Measurements from ENCODE around the gene ORC6. TPM values are rescaled to one million over a fixed set of nuclear protein-coding genes. Genes with fewer than 3 reads are reported as not detected.

ORC6 gene
- total and polyA plus RNA-seq, 4 donors = 1.4 to 5.6 (median 3.8) TPM

GRCh38 chr16:46731691-46732555, 42.5 kb downstream of the ORC6 start:
- Histone ChIP-seq H3K9me3 (ENCODE audit: control insufficient read depth in 4 of 4, insufficient read depth in 3 of 4, low read length in 3 of 4) (peaks cover 0 to 2% (median 0%) of the 10 kb centered on the region in 4 donors), H3K27me3 (ENCODE audit: control insufficient read depth in 3 of 3, insufficient read depth in 3 of 3, low read length in 2 of 3) (no peaks in the 10 kb centered on the region), H3K27ac (ENCODE audit: low read depth in 1 of 2, low read length in 1 of 2) (peak overlapping the region in 1 of 2 donors; percentile 47), H3K36me3 (ENCODE audit: control insufficient read depth in 4 of 4, insufficient read depth in 4 of 4, low read length in 4 of 4) (no peaks in the 10 kb centered on the region), H3K9ac (ENCODE audit: insufficient read depth in 1 of 2, low read length in 2 of 2) (no peak overlapping the region), H3K4me1 (ENCODE audit: control insufficient read depth in 5 of 5, insufficient read depth in 5 of 5, low read length in 5 of 5) (no peaks in the 10 kb centered on the region), H3K4me3 (no peak overlapping the region)
- ATAC-seq (ENCODE audit: insufficient read depth, low FRiP score) = no peak
- DNase-seq = peak in 2 of 3 donors; percentile 14 to 18
- TF ChIP-seq CTCF (IDR thresholded peaks at IDR 0.05; ENCODE audit: control extremely low read depth, extremely low read depth) = no peak
- 82 to 91% methylated on average over 23 of the region's 23 CpGs for WGBS, 2 donors

- no peak overlapping the region for H3K4me3 ChIP-seq
- DNase-seq (no peak), ATAC-seq (ENCODE audit: insufficient read depth, low FRiP score) (no peak)
- no peak overlapping the region for H3K9ac ChIP-seq (ENCODE audit: insufficient read depth in 1 of 2, low read length in 2 of 2)
- 84 to 86% methylated on average over 4 of the region's 4 CpGs for WGBS, 2 donors
- no peaks in the 10 kb centered on the region for H3K36me3 ChIP-seq (ENCODE audit: control insufficient read depth in 4 of 4, insufficient read depth in 4 of 4, low read length in 4 of 4)
- no peaks in the 10 kb centered on the region for H3K9me3 ChIP-seq (ENCODE audit: control insufficient read depth in 4 of 4, insufficient read depth in 3 of 4, low read length in 3 of 4)
- no peaks in the 10 kb centered on the region for H3K27me3 ChIP-seq (ENCODE audit: control insufficient read depth in 3 of 3, insufficient read depth in 3 of 3, low read length in 2 of 3)
- H3K27ac ChIP-seq (ENCODE audit: low read depth in 1 of 2, low read length in 1 of 2) = peak overlapping the region in 1 of 2 donors; percentile 14
- no peak for TF ChIP-seq CTCF (IDR thresholded peaks at IDR 0.05; ENCODE audit: control extremely low read depth, extremely low read depth)
- H3K4me1 ChIP-seq (ENCODE audit: control insufficient read depth in 5 of 5, insufficient read depth in 5 of 5, low read length in 5 of 5) = no peaks in the 10 kb centered on the region
These were observed 43.1 kb downstream of the ORC6 start for GRCh38 chr16:46732561-46732960.

GRCh38 chr16:46733319-46733830, 43.9 kb downstream of the ORC6 start:
- DNase-seq = no peak
- no peaks in the 10 kb centered on the region for H3K27me3 ChIP-seq (ENCODE audit: control insufficient read depth in 3 of 3, insufficient read depth in 3 of 3, low read length in 2 of 3)
- no peaks in the 10 kb centered on the region for H3K4me1 ChIP-seq (ENCODE audit: control insufficient read depth in 5 of 5, insufficient read depth in 5 of 5, low read length in 5 of 5)
- TF ChIP-seq CTCF (IDR thresholded peaks at IDR 0.05; ENCODE audit: control extremely low read depth, extremely low read depth) = no peak
- peak overlapping the region in 1 of 2 donors; percentile 24 for H3K27ac ChIP-seq (ENCODE audit: low read depth in 1 of 2, low read length in 1 of 2)
- no peak overlapping the region for H3K9ac ChIP-seq (ENCODE audit: insufficient read depth in 1 of 2, low read length in 2 of 2)
- no peak for ATAC-seq (ENCODE audit: insufficient read depth, low FRiP score)
- H3K36me3 ChIP-seq (ENCODE audit: control insufficient read depth in 4 of 4, insufficient read depth in 4 of 4, low read length in 4 of 4) = no peaks in the 10 kb centered on the region
- no peak overlapping the region for H3K4me3 ChIP-seq
- WGBS, 2 donors = 83 to 89% methylated on average over 9 of the region's 9 CpGs
- no peaks in the 10 kb centered on the region for H3K9me3 ChIP-seq (ENCODE audit: control insufficient read depth in 4 of 4, insufficient read depth in 3 of 4, low read length in 3 of 4)

Measured in lung (tissue), 12 donors.